ENCODE data around the gene BBX.

GRCh38 chr3:107488942-107489341 lies 33.8 kb upstream of the BBX start:
- TF ChIP-seq, protein P1, sequence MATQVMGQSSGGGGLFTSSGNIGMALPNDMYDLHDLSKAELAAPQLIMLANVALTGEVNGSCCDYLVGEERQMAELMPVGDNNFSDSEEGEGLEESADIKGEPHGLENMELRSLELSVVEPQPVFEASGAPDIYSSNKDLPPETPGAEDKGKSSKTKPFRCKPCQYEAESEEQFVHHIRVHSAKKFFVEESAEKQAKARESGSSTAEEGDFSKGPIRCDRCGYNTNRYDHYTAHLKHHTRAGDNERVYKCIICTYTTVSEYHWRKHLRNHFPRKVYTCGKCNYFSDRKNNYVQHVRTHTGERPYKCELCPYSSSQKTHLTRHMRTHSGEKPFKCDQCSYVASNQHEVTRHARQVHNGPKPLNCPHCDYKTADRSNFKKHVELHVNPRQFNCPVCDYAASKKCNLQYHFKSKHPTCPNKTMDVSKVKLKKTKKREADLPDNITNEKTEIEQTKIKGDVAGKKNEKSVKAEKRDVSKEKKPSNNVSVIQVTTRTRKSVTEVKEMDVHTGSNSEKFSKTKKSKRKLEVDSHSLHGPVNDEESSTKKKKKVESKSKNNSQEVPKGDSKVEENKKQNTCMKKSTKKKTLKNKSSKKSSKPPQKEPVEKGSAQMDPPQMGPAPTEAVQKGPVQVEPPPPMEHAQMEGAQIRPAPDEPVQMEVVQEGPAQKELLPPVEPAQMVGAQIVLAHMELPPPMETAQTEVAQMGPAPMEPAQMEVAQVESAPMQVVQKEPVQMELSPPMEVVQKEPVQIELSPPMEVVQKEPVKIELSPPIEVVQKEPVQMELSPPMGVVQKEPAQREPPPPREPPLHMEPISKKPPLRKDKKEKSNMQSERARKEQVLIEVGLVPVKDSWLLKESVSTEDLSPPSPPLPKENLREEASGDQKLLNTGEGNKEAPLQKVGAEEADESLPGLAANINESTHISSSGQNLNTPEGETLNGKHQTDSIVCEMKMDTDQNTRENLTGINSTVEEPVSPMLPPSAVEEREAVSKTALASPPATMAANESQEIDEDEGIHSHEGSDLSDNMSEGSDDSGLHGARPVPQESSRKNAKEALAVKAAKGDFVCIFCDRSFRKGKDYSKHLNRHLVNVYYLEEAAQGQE (IDR thresholded peaks at IDR 0.05; ENCODE audit: borderline replicate concordance) = no peak
- no peak for TF ChIP-seq CTCF (IDR thresholded peaks at IDR 0.05; ENCODE audit: poor library complexity, severe bottlenecking)

All from neural cell (in vitro differentiated cells).